ENCODE data around the gene ARFGAP2.

DNA sequence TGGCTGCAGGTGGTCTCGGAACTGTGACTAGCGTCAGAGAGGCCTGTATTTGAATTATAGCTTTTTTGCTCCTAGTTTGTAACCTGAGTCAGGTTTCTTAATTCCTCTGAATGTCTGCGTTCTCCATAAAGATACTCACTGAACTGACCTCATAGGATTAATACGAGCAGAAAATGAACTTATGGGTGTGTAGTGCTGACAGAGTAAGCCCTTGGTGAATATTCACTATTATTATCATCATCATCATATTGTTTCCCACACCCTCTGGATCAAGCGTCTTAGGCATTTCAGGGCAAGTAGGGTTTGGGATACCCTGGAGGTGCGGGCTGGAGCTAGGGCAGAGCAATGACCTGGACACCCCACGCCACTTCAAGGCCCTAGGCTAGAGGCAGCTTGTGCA lies 29.0 kb downstream of the ARFGAP2 start:
- TF ChIP-seq TCF4 (CRISPR knock-in tag; IDR thresholded peaks at IDR 0.05; ENCODE audit: borderline replicate concordance) (no peak), ZNF565 (CRISPR knock-in tag; conservative IDR thresholded peaks at IDR 0.05; ENCODE audit: low read depth) (no peak), CSDC2 (CRISPR knock-in tag; IDR thresholded peaks at IDR 0.05) (no peak), BACH2 (CRISPR knock-in tag; IDR thresholded peaks at IDR 0.05; ENCODE audit: borderline replicate concordance) (no peak), TOX (CRISPR knock-in tag; IDR thresholded peaks at IDR 0.05; ENCODE audit: borderline replicate concordance) (no peak), ZNF8 (CRISPR knock-in tag; IDR thresholded peaks at IDR 0.05) (no peak), ARNTL (CRISPR knock-in tag; IDR thresholded peaks at IDR 0.05; ENCODE audit: borderline replicate concordance, low read depth) (no peak), ZFP3 (CRISPR knock-in tag; IDR thresholded peaks at IDR 0.05) (no peak), ZC3H10 (CRISPR knock-in tag; IDR thresholded peaks at IDR 0.05) (no peak), ZNF70 (CRISPR knock-in tag; IDR thresholded peaks at IDR 0.05) (no peak)
- TF ChIP-seq, protein P1, sequence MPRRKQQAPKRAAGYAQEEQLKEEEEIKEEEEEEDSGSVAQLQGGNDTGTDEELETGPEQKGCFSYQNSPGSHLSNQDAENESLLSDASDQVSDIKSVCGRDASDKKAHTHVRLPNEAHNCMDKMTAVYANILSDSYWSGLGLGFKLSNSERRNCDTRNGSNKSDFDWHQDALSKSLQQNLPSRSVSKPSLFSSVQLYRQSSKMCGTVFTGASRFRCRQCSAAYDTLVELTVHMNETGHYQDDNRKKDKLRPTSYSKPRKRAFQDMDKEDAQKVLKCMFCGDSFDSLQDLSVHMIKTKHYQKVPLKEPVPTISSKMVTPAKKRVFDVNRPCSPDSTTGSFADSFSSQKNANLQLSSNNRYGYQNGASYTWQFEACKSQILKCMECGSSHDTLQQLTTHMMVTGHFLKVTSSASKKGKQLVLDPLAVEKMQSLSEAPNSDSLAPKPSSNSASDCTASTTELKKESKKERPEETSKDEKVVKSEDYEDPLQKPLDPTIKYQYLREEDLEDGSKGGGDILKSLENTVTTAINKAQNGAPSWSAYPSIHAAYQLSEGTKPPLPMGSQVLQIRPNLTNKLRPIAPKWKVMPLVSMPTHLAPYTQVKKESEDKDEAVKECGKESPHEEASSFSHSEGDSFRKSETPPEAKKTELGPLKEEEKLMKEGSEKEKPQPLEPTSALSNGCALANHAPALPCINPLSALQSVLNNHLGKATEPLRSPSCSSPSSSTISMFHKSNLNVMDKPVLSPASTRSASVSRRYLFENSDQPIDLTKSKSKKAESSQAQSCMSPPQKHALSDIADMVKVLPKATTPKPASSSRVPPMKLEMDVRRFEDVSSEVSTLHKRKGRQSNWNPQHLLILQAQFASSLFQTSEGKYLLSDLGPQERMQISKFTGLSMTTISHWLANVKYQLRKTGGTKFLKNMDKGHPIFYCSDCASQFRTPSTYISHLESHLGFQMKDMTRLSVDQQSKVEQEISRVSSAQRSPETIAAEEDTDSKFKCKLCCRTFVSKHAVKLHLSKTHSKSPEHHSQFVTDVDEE (CRISPR knock-in tag; IDR thresholded peaks at IDR 0.05), result no peak
- TF ChIP-seq, protein P2, sequence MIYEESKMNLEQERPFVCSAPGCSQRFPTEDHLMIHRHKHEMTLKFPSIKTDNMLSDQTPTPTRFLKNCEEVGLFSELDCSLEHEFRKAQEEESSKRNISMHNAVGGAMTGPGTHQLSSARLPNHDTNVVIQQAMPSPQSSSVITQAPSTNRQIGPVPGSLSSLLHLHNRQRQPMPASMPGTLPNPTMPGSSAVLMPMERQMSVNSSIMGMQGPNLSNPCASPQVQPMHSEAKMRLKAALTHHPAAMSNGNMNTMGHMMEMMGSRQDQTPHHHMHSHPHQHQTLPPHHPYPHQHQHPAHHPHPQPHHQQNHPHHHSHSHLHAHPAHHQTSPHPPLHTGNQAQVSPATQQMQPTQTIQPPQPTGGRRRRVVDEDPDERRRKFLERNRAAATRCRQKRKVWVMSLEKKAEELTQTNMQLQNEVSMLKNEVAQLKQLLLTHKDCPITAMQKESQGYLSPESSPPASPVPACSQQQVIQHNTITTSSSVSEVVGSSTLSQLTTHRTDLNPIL (CRISPR knock-in tag; IDR thresholded peaks at IDR 0.05; ENCODE audit: low read depth), result no peak
- TF ChIP-seq, protein P3, sequence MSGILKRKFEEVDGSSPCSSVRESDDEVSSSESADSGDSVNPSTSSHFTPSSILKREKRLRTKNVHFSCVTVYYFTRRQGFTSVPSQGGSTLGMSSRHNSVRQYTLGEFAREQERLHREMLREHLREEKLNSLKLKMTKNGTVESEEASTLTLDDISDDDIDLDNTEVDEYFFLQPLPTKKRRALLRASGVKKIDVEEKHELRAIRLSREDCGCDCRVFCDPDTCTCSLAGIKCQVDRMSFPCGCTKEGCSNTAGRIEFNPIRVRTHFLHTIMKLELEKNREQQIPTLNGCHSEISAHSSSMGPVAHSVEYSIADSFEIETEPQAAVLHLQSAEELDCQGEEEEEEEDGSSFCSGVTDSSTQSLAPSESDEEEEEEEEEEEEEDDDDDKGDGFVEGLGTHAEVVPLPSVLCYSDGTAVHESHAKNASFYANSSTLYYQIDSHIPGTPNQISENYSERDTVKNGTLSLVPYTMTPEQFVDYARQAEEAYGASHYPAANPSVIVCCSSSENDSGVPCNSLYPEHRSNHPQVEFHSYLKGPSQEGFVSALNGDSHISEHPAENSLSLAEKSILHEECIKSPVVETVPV (CRISPR knock-in tag; IDR thresholded peaks at IDR 0.05), result no peak

Data from SK-N-SH treated with all-trans-retinoic acid at 6 μM for 48 hours (cell line).